Ovary (tissue), 3 donors: Measurements from ENCODE around the gene ZKSCAN3.

ENCODE experiments used
- EP300 ChIP-seq: sonication (generic); formaldehyde crosslinking; IDR thresholded peaks from one replicate; pipeline ENCODE4 v1.6.1; 2017; ENCODE audit warnings: antibody characterized with exemption
- POLR2A ChIP-seq: fragments of 450-650 bp; IDR thresholded peaks from one replicate; pipeline ENCODE4 v1.6.1; 2017; ENCODE audit warnings: antibody characterized with exemption, mild to moderate bottlenecking, moderate library complexity
- TF ChIP-seq, protein P1 (sequence below), 3 donors: fragments of 450-650 bp in 2 of 3; fragments of 200-600 bp in 1 of 3; IDR thresholded peaks; one replicate each; pipeline versions ENCODE4 v1.5.1 to v1.8.0; 2016 to 2022; ENCODE audit warnings: antibody characterized with exemption in 3 of 3, mild to moderate bottlenecking in 1 of 3
- donor health status: DM: no; HTN: no; CAD: no.

DNA sequence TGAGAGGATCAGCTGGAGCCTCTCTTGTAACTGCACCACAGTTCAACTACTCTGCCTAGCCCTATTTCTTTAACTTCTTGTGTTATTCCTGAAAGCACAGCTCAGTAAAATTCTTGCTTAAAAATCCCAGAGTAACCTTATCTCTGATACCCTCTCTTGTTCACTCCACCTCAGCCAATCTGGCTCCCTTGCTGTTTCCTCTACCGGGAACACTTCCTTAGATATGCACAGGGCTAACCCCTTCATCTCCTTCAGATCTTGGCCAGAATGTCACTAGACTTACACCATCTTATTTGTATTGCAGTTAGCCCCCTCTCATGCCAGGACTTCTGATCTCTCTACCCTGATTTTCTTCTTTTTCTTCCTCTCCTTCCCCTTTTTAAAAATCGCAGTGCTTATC lies 2.6 kb upstream of the ZKSCAN3 start:
- TF ChIP-seq POLR2A (no peak), EP300 (no peak)
- TF ChIP-seq, protein P1, sequence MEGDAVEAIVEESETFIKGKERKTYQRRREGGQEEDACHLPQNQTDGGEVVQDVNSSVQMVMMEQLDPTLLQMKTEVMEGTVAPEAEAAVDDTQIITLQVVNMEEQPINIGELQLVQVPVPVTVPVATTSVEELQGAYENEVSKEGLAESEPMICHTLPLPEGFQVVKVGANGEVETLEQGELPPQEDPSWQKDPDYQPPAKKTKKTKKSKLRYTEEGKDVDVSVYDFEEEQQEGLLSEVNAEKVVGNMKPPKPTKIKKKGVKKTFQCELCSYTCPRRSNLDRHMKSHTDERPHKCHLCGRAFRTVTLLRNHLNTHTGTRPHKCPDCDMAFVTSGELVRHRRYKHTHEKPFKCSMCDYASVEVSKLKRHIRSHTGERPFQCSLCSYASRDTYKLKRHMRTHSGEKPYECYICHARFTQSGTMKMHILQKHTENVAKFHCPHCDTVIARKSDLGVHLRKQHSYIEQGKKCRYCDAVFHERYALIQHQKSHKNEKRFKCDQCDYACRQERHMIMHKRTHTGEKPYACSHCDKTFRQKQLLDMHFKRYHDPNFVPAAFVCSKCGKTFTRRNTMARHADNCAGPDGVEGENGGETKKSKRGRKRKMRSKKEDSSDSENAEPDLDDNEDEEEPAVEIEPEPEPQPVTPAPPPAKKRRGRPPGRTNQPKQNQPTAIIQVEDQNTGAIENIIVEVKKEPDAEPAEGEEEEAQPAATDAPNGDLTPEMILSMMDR (IDR thresholded peaks at IDR 0.05) = no peak
